Measurements from ENCODE around the gene DDOST. TPM values are rescaled to one million over a fixed set of nuclear protein-coding genes. Genes with fewer than 3 reads are reported as not detected.
A peak's percentile ranks its signal among the peaks of the same experiment; 100 is the strongest.

DDOST gene
- polyA plus RNA-seq, 2 donors, result 73.2 to 126 TPM

DNA sequence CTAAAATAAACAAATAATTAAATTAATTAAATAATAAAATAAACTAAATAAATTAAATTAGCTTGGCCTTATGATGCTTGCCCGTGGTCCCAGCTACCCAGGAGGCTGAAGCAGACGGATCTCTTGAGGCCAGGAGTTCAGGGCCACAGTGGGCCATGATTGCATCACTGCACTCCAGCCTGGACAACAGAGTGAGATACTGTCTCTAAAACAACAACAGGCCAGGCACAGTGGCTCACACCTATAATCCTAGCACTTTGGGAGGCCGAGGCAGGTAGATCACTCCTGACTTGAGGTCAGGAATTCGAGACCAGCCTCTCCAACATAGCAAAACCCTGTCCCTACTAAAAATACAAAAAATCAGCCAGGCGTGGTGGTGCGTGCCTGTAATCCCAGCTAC, 40.2 kb downstream of the DDOST start:
- no peak overlapping the region for H3K27ac ChIP-seq (ENCODE audit: low read depth in 2 of 2, low read length in 1 of 2)
- no peaks in the 10 kb centered on the region for H3K27me3 ChIP-seq (ENCODE audit: control insufficient read depth in 1 of 2, insufficient read depth in 2 of 2, low read length in 2 of 2)
- H3K9me3 ChIP-seq (ENCODE audit: control insufficient read depth in 2 of 2, insufficient read depth in 1 of 2, low read depth in 1 of 2, low read length in 1 of 2), result no peaks in the 10 kb centered on the region
- H3K4me1 ChIP-seq (ENCODE audit: control insufficient read depth in 2 of 2, insufficient read depth in 2 of 2, low read length in 1 of 2), result no peaks in the 10 kb centered on the region
- WGBS, 2 donors, result 74 to 87% methylated on average over 6 of the region's 6 CpGs
- no peaks in the 10 kb centered on the region for H3K36me3 ChIP-seq (ENCODE audit: control insufficient read depth in 2 of 2, insufficient read depth in 2 of 2, low read length in 1 of 2)
- H3K4me3 ChIP-seq (ENCODE audit: low read depth in 1 of 2, low read length in 2 of 2), result no peak overlapping the region

DNA sequence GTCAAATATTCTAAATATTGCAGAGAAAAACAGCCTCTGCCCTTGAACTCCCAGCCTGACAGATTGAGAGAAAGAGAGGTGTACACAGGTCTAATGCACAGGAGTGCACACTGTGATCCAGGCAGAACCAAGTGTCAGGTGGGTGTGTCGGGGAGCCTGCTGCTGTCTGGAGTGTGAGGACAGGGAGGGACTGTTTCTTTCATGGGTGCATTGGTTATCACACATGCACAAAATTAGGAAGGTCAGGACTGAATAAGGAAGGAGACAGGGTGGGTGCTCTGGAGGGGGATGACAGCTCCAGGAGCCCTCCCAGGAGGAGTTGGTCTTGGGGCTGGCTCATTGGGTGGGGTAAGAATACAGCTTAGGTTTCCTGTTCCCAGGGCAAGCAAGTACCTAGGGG, 41.2 kb downstream of the DDOST start:
- H3K4me1 ChIP-seq (ENCODE audit: control insufficient read depth in 2 of 2, insufficient read depth in 2 of 2, low read length in 1 of 2), result no peaks in the 10 kb centered on the region
- no peaks in the 10 kb centered on the region for H3K36me3 ChIP-seq (ENCODE audit: control insufficient read depth in 2 of 2, insufficient read depth in 2 of 2, low read length in 1 of 2)
- H3K9me3 ChIP-seq (ENCODE audit: control insufficient read depth in 2 of 2, insufficient read depth in 1 of 2, low read depth in 1 of 2, low read length in 1 of 2), result no peaks in the 10 kb centered on the region
- 78 to 81% methylated on average over 1 of the region's 1 CpG for WGBS, 2 donors
- no peak overlapping the region for H3K27ac ChIP-seq (ENCODE audit: low read depth in 2 of 2, low read length in 1 of 2)
- no peak overlapping the region for H3K4me3 ChIP-seq (ENCODE audit: low read depth in 1 of 2, low read length in 2 of 2)
- no peaks in the 10 kb centered on the region for H3K27me3 ChIP-seq (ENCODE audit: control insufficient read depth in 1 of 2, insufficient read depth in 2 of 2, low read length in 2 of 2)

DNA sequence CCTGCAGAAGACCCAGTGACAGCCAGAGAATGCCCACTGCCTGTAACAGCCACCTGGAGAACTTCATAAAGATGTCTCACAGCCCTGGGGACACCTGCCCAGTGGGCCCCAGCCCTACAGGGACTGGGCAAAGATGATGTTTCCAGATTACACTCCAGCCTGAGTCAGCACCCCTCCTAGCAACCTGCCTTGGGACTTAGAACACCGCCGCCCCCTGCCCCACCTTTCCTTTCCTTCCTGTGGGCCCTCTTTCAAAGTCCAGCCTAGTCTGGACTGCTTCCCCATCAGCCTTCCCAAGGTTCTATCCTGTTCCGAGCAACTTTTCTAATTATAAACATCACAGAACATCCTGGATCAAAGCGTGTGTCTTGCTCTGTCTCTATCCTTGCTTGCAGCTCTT, 42.6 kb downstream of the DDOST start:
- 61 to 76% methylated on average over 4 of the region's 4 CpGs for WGBS, 2 donors
- no peaks in the 10 kb centered on the region for H3K9me3 ChIP-seq (ENCODE audit: control insufficient read depth in 2 of 2, insufficient read depth in 1 of 2, low read depth in 1 of 2, low read length in 1 of 2)
- no peak overlapping the region for H3K4me3 ChIP-seq (ENCODE audit: low read depth in 1 of 2, low read length in 2 of 2)
- H3K27me3 ChIP-seq (ENCODE audit: control insufficient read depth in 1 of 2, insufficient read depth in 2 of 2, low read length in 2 of 2), result no peaks in the 10 kb centered on the region
- H3K4me1 ChIP-seq (ENCODE audit: control insufficient read depth in 2 of 2, insufficient read depth in 2 of 2, low read length in 1 of 2), result peaks cover 0 to 1% of the 10 kb centered on the region in 2 donors
- H3K36me3 ChIP-seq (ENCODE audit: control insufficient read depth in 2 of 2, insufficient read depth in 2 of 2, low read length in 1 of 2), result no peaks in the 10 kb centered on the region
- no peak overlapping the region for H3K27ac ChIP-seq (ENCODE audit: low read depth in 2 of 2, low read length in 1 of 2)

DNA sequence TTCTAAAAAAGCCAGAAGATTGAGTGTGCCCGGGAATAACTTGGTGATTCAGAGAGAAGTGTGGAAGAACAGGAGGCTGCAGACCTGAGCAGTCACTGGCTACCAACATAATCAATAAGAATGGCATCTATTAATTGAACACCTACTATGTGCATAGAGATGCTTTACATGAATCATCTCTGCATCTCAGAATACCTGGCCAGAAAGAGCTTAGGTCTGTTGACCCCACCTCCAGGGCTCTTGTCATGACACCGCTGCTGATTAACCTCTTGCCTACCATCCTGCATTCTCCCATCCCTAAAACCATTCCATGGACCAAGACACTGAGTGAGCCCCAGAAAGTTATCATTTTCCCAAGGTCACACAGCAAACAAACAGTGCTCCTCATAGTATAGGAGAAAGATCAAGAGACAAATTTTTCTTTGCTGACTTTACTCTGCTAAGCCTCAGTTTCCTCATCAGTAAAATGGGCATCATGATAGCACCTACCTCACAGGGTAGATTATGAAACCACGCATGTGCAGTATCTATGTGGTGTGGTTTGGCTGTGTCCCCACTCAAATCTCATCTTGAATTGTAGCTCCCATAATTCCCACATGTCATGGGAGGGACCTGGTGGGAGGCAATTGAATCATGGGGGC, 44.2 kb downstream of the DDOST start:
- WGBS, 2 donors, result 60 to 70% methylated on average over 3 of the region's 3 CpGs
- H3K9me3 ChIP-seq (ENCODE audit: control insufficient read depth in 2 of 2, insufficient read depth in 1 of 2, low read depth in 1 of 2, low read length in 1 of 2), result no peaks in the 10 kb centered on the region
- no peaks in the 10 kb centered on the region for H3K27me3 ChIP-seq (ENCODE audit: control insufficient read depth in 1 of 2, insufficient read depth in 2 of 2, low read length in 2 of 2)
- peaks cover 0 to 4% of the 10 kb centered on the region in 2 donors for H3K4me1 ChIP-seq (ENCODE audit: control insufficient read depth in 2 of 2, insufficient read depth in 2 of 2, low read length in 1 of 2)
- H3K36me3 ChIP-seq (ENCODE audit: control insufficient read depth in 2 of 2, insufficient read depth in 2 of 2, low read length in 1 of 2), result no peaks in the 10 kb centered on the region
- no peak overlapping the region for H3K4me3 ChIP-seq (ENCODE audit: low read depth in 1 of 2, low read length in 2 of 2)
- H3K27ac ChIP-seq (ENCODE audit: low read depth in 2 of 2, low read length in 1 of 2), result no peak overlapping the region

DNA sequence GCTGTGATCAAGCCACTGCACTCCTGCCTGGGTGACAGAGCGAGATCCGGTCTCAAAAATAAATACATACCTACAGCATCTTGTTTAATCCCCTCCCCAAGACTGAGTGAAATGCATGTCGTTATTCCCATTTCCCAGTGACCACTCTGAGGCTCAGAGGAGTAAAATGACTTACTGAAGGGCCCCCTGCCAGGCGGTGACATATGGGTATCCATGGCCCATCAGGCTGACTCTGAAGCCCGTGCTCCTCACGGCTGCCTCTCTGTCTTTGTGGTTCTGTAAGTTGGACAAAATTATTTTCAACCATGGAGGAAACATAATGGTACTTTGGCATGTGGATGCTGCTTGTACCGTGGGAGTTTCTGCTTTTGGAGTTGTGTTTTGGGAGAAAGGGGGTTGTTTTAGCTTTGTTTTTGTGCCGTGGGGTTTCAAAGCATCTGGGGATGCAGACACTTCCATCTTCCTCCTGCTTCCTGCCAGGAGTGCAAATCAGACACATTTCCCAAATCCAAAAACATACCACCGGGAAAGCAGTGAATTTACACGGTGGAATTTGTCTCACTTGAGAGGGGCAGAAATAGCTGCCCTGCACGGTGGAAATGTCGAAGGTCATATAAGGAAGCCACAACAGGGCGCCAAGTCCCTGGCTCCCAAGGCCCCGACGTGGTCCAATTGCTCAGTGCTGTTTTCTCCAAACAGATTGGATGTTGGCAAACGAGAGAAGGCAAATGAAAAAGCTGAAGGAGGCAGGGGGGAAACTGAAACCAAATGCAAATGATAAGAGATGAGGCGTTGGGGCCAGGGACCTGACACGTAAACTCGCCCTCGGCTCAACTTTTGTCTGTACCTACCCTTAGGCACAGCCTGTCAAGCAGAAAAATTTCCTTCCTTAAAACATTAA, 45.0 kb downstream of the DDOST start:
- H3K27ac ChIP-seq (ENCODE audit: low read depth in 2 of 2, low read length in 1 of 2), result no peak overlapping the region
- no peaks in the 10 kb centered on the region for H3K36me3 ChIP-seq (ENCODE audit: control insufficient read depth in 2 of 2, insufficient read depth in 2 of 2, low read length in 1 of 2)
- H3K4me1 ChIP-seq (ENCODE audit: control insufficient read depth in 2 of 2, insufficient read depth in 2 of 2, low read length in 1 of 2), result peaks cover 0 to 4% of the 10 kb centered on the region in 2 donors
- no peaks in the 10 kb centered on the region for H3K9me3 ChIP-seq (ENCODE audit: control insufficient read depth in 2 of 2, insufficient read depth in 1 of 2, low read depth in 1 of 2, low read length in 1 of 2)
- no peaks in the 10 kb centered on the region for H3K27me3 ChIP-seq (ENCODE audit: control insufficient read depth in 1 of 2, insufficient read depth in 2 of 2, low read length in 2 of 2)
- no peak overlapping the region for H3K4me3 ChIP-seq (ENCODE audit: low read depth in 1 of 2, low read length in 2 of 2)
- WGBS, 2 donors, result 43 to 46% methylated on average over 20 of the region's 20 CpGs

DNA sequence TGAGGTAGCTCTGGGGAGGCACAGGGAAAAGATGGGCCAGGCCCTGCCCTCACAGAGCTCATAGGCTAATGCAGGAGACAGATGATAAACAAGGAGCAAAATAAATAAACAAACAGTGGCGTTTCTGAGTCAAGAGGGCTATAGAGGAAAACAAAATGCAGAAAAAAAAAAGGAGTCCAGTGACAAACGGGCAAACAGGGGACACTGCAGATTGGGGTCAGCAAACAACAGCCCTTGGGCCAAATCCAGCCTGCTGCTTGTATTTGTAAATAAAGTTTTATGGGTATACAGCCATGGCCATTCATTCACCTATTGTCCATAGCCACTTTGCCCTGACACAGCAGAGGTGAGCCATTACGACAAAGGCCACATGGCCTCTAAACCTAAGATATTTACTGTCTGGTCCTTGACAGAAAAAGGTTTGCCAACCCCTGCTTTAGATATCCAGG, 47.0 kb downstream of the DDOST start:
- Histone ChIP-seq H3K36me3 (ENCODE audit: control insufficient read depth in 2 of 2, insufficient read depth in 2 of 2, low read length in 1 of 2) (no peaks in the 10 kb centered on the region), H3K27ac (ENCODE audit: low read depth in 2 of 2, low read length in 1 of 2) (peak overlapping the region; percentile 91 to 93), H3K9me3 (ENCODE audit: control insufficient read depth in 2 of 2, insufficient read depth in 1 of 2, low read depth in 1 of 2, low read length in 1 of 2) (no peaks in the 10 kb centered on the region), H3K4me1 (ENCODE audit: control insufficient read depth in 2 of 2, insufficient read depth in 2 of 2, low read length in 1 of 2) (peaks cover 0 to 4% of the 10 kb centered on the region in 2 donors), H3K4me3 (ENCODE audit: low read depth in 1 of 2, low read length in 2 of 2) (no peak overlapping the region), H3K27me3 (ENCODE audit: control insufficient read depth in 1 of 2, insufficient read depth in 2 of 2, low read length in 2 of 2) (no peaks in the 10 kb centered on the region)
- 57 to 61% methylated on average over 3 of the region's 3 CpGs for WGBS, 2 donors

DNA sequence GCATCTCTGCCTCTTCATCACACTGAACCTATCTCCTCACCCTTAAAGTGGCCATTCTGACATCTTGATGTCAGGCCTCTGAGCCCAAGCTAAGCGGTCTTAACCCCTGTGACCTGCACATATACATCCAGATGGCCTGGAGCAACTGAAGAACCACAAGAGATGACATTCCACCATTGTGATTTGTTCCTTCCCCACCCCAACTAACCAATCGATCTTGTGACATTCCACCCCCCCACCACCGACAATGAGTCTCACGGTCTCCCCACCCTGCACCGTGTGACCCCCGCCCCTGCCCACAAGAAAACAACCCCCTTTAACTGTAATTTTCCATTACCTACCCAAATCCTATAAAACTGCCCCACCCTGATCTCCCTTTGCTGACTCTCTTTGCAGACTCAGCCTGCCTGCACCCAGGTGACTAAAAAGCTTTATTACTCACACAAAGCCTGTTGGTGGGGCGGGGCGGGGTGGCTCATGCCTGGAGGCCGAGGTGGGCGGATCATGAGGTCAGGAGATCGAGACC, 48.9 kb downstream of the DDOST start:
- Histone ChIP-seq H3K4me3 (ENCODE audit: low read depth in 1 of 2, low read length in 2 of 2) (no peak overlapping the region), H3K9me3 (ENCODE audit: control insufficient read depth in 2 of 2, insufficient read depth in 1 of 2, low read depth in 1 of 2, low read length in 1 of 2) (no peaks in the 10 kb centered on the region), H3K4me1 (ENCODE audit: control insufficient read depth in 2 of 2, insufficient read depth in 2 of 2, low read length in 1 of 2) (peaks cover 0 to 4% of the 10 kb centered on the region in 2 donors), H3K27me3 (ENCODE audit: control insufficient read depth in 1 of 2, insufficient read depth in 2 of 2, low read length in 2 of 2) (no peaks in the 10 kb centered on the region), H3K27ac (ENCODE audit: low read depth in 2 of 2, low read length in 1 of 2) (peak overlapping the region; percentile 52 to 83), H3K36me3 (ENCODE audit: control insufficient read depth in 2 of 2, insufficient read depth in 2 of 2, low read length in 1 of 2) (no peaks in the 10 kb centered on the region)
- WGBS, 2 donors, result 49 to 52% methylated on average over 11 of the region's 11 CpGs

DNA sequence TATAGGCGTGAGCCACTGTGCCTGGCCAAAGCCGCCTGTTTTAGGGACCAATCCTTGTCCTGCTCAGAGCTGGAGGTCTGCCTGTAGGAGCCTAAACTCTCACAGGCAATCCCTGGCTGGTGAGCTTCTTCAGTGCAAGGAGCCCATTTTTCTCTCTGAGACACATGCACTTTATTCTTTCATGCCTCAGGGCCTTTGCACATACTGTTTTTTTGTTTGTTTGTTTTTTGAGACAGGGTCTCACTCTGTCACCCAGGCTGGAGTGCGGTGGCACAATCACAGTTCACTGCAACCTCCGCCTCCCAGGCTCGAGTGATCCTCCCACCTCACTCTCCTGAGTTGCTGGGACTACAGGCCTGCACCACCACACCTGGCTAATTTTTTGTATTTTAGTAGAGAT, 49.5 kb downstream of the DDOST start:
- H3K9me3 ChIP-seq (ENCODE audit: control insufficient read depth in 2 of 2, insufficient read depth in 1 of 2, low read depth in 1 of 2, low read length in 1 of 2), result no peaks in the 10 kb centered on the region
- no peak overlapping the region for H3K4me3 ChIP-seq (ENCODE audit: low read depth in 1 of 2, low read length in 2 of 2)
- no peaks in the 10 kb centered on the region for H3K27me3 ChIP-seq (ENCODE audit: control insufficient read depth in 1 of 2, insufficient read depth in 2 of 2, low read length in 2 of 2)
- H3K4me1 ChIP-seq (ENCODE audit: control insufficient read depth in 2 of 2, insufficient read depth in 2 of 2, low read length in 1 of 2), result peaks cover 0 to 4% of the 10 kb centered on the region in 2 donors
- H3K27ac ChIP-seq (ENCODE audit: low read depth in 2 of 2, low read length in 1 of 2), result peak overlapping the region in 1 of 2 donors; percentile 83
- 93 to 95% methylated on average over 5 of the region's 5 CpGs for WGBS, 2 donors
- H3K36me3 ChIP-seq (ENCODE audit: control insufficient read depth in 2 of 2, insufficient read depth in 2 of 2, low read length in 1 of 2), result no peaks in the 10 kb centered on the region

DNA sequence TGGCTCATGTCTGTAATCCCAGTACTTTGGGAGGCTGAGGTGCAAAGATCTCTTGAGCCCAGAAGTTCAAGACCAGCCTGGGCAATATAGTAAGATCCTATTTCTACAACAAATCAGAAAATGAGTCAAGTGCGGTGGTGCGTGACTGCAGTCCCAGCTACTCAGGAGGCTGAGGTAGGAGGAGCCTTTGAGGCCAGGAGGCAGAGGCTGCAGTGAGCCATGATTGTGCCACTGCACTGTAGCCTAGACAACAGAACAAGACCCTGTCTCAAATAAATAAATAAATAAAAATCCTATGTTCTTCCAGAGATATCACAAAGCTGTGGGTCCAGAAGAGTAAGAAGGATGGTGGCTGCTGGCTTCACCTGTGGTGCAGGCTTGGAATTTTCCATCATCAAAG, 50.2 kb downstream of the DDOST start:
- Histone ChIP-seq H3K36me3 (ENCODE audit: control insufficient read depth in 2 of 2, insufficient read depth in 2 of 2, low read length in 1 of 2) (no peaks in the 10 kb centered on the region), H3K27ac (ENCODE audit: low read depth in 2 of 2, low read length in 1 of 2) (no peak overlapping the region), H3K4me3 (ENCODE audit: low read depth in 1 of 2, low read length in 2 of 2) (no peak overlapping the region), H3K27me3 (ENCODE audit: control insufficient read depth in 1 of 2, insufficient read depth in 2 of 2, low read length in 2 of 2) (no peaks in the 10 kb centered on the region), H3K4me1 (ENCODE audit: control insufficient read depth in 2 of 2, insufficient read depth in 2 of 2, low read length in 1 of 2) (peaks cover 0 to 4% of the 10 kb centered on the region in 2 donors), H3K9me3 (ENCODE audit: control insufficient read depth in 2 of 2, insufficient read depth in 1 of 2, low read depth in 1 of 2, low read length in 1 of 2) (no peaks in the 10 kb centered on the region)
- WGBS, 2 donors, result 94% methylated on average over 2 of the region's 2 CpGs

All from esophagus (tissue), 2 donors.